ENCODE measurements around the gene EFHD1. TPM values are rescaled to one million over a fixed set of nuclear protein-coding genes. Genes with fewer than 3 reads are reported as not detected.

Gene EFHD1
- total and polyA plus RNA-seq, 2 of the 13 experiments (the other 11 are each of a cell fraction or from before 2014, with no cell fraction given), result 0.09 TPM; not detected in 1

- TF ChIP-seq ZNF407 (CRISPR knock-in tag; IDR thresholded peaks at IDR 0.05; ENCODE audit: not compliant biosample characterization) (peak; percentile 40), DRAP1 (CRISPR knock-in tag; IDR thresholded peaks at IDR 0.05) (no peak), PCBP1 (IDR thresholded peaks at IDR 0.05; ENCODE audit: borderline replicate concordance, low read depth, low read length) (no peak), RAD21 (CRISPR knock-in tag; IDR thresholded peaks at IDR 0.05) (peak; percentile 73), GABPA (IDR thresholded peaks at IDR 0.05; ENCODE audit: low read depth, low read length) (no peak), GABPA (CRISPR knock-in tag; IDR thresholded peaks at IDR 0.05; ENCODE audit: low read depth) (peak; percentile 6; the same call in 1 of the 2 replicates), CBX1 (IDR thresholded peaks at IDR 0.05; ENCODE audit: low read depth) (peak; percentile 31), ZNF800 (CRISPR knock-in tag; IDR thresholded peaks at IDR 0.05) (no peak), MYC (CRISPR knock-in tag; IDR thresholded peaks at IDR 0.05; ENCODE audit: borderline replicate concordance) (no peak; the same call in 1 of the 2 replicates), THAP8 (CRISPR knock-in tag; IDR thresholded peaks at IDR 0.05; ENCODE audit: borderline replicate concordance) (no peak), ERF (CRISPR knock-in tag; IDR thresholded peaks at IDR 0.05) (0 out of 2 replicates have a peak, but pooled peaks have one; percentile 22), ZNF530 (CRISPR knock-in tag; IDR thresholded peaks at IDR 0.05; ENCODE audit: low read depth) (no peak), HIC2 (CRISPR knock-in tag; IDR thresholded peaks at IDR 0.05; ENCODE audit: low read depth) (no peak), SALL1 (CRISPR knock-in tag; IDR thresholded peaks at IDR 0.05) (peak; percentile 48; the same call in 1 of the 2 replicates), ZNF879 (CRISPR knock-in tag; IDR thresholded peaks at IDR 0.05) (no peak), ATAD3A (CRISPR knock-in tag; IDR thresholded peaks at IDR 0.05) (no peak)
Observed at GRCh38 chr2:232611559-232612218, 21.7 kb upstream of the EFHD1 start (continued).

Data from HepG2 (cell line).